ENCODE results near the gene FUT8. TPM values are rescaled to one million over a fixed set of nuclear protein-coding genes. Genes with fewer than 3 reads are reported as not detected.
A peak's percentile ranks its signal among the peaks of the same experiment; 100 is the strongest.

FUT8 gene
- total RNA-seq, 1 donor from 2014 or later: 131 TPM

DNA sequence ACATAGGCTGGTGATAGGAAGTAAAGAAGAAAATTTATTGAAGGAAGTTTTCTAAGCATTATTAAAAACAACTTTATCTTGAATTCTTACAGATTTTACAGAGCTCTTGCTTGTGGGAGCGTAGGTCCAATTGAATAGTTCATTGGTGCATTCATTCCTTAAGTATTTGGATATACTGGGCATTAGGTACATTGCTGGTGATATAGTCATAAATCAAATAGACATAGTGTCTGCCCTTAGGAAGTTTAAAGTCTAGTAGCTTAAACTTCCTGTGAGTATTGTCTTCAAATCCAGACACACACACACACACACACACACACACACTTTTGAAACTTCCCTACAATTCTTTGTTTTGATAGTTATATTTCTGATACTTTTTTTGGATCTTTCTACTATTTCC lies 226.7 kb downstream of the FUT8 start:
- no peak overlapping the region for H3K9ac ChIP-seq
- no peaks in the 10 kb centered on the region for H3K4me1 ChIP-seq
- no peaks in the 10 kb centered on the region for H3K27me3 Mint-ChIP-seq (ENCODE audit: insufficient read depth, low read depth)
- no peaks in the 10 kb centered on the region for H3F3A ChIP-seq (ENCODE audit: low read depth)
- no peak overlapping the region for H3K4me3 ChIP-seq
- H2AFZ ChIP-seq (replicated peaks): no peak overlapping the region
- H3K27ac ChIP-seq: no peak overlapping the region
- peaks cover 10% of the 10 kb centered on the region for H3K36me3 Mint-ChIP-seq
- peaks cover 10% of the 10 kb centered on the region for H3K9me3 ChIP-seq (ENCODE audit: low read depth)
- no peaks in the 10 kb centered on the region for H3K4me1 Mint-ChIP-seq
- DNase-seq (ENCODE audit: low spot score): no peak
- H3K79me2 ChIP-seq (ENCODE audit: low read depth): peaks cover 16% of the 10 kb centered on the region
- H3K9me3 Mint-ChIP-seq: peaks cover 21% of the 10 kb centered on the region
- H3K36me3 ChIP-seq: no peaks in the 10 kb centered on the region
- no peaks in the 10 kb centered on the region for H3K27me3 ChIP-seq
- no peak overlapping the region for H3K4me3 Mint-ChIP-seq
- TF ChIP-seq EZH2 (IDR thresholded peaks at IDR 0.05): no peak
- TF ChIP-seq, protein P1, sequence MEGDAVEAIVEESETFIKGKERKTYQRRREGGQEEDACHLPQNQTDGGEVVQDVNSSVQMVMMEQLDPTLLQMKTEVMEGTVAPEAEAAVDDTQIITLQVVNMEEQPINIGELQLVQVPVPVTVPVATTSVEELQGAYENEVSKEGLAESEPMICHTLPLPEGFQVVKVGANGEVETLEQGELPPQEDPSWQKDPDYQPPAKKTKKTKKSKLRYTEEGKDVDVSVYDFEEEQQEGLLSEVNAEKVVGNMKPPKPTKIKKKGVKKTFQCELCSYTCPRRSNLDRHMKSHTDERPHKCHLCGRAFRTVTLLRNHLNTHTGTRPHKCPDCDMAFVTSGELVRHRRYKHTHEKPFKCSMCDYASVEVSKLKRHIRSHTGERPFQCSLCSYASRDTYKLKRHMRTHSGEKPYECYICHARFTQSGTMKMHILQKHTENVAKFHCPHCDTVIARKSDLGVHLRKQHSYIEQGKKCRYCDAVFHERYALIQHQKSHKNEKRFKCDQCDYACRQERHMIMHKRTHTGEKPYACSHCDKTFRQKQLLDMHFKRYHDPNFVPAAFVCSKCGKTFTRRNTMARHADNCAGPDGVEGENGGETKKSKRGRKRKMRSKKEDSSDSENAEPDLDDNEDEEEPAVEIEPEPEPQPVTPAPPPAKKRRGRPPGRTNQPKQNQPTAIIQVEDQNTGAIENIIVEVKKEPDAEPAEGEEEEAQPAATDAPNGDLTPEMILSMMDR (IDR thresholded peaks at IDR 0.05): no peak
- no peak for TF ChIP-seq EZH2phosphoT487 (IDR thresholded peaks at IDR 0.05)
- H4K20me1 ChIP-seq (ENCODE audit: low read depth): no peaks in the 10 kb centered on the region
- no peak overlapping the region for H3K4me2 ChIP-seq
- H3K27ac Mint-ChIP-seq: no peak overlapping the region

DNA sequence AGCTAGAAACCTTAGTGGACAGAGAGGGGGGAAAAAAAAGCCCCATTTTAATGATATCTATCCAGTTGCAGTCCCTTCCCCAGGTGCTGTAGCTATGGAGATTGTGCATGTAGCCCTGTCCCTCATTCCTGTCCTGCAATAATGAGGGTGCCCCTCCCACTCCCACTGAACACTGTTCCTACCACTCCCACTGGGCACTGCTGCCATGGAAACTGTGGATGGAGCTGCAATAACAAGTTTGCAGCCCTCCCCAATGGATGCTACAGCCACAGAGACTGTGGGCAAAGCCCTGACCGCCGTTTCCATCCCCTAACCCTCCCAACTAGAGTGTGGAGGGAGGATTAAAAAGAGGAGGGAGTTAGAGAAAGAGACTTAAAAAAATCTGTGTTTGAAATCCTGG lies 238.3 kb downstream of the FUT8 start:
- Histone ChIP-seq H3K9me3 (ENCODE audit: low read depth) (peaks cover under 1% of the 10 kb centered on the region), H3K4me2 (no peak overlapping the region), H3K79me2 (ENCODE audit: low read depth) (no peaks in the 10 kb centered on the region), H3K4me3 (no peak overlapping the region), H4K20me1 (ENCODE audit: low read depth) (no peaks in the 10 kb centered on the region), H3F3A (ENCODE audit: low read depth) (no peaks in the 10 kb centered on the region), H3K9ac (no peak overlapping the region), H3K27me3 (no peaks in the 10 kb centered on the region), H3K4me1 (no peaks in the 10 kb centered on the region), H3K27ac (no peak overlapping the region), H2AFZ (replicated peaks) (no peak overlapping the region), H3K36me3 (no peaks in the 10 kb centered on the region)
- Mint-ChIP-seq H3K27ac (no peak overlapping the region), H3K4me1 (peaks cover 8% of the 10 kb centered on the region), H3K27me3 (ENCODE audit: insufficient read depth, low read depth) (no peaks in the 10 kb centered on the region), H3K36me3 (peaks cover 6% of the 10 kb centered on the region), H3K4me3 (no peak overlapping the region), H3K9me3 (peaks cover 7% of the 10 kb centered on the region)
- TF ChIP-seq, protein P1 (IDR thresholded peaks at IDR 0.05): no peak
- TF ChIP-seq EZH2phosphoT487 (IDR thresholded peaks at IDR 0.05): no peak
- no peak for TF ChIP-seq EZH2 (IDR thresholded peaks at IDR 0.05)
- DNase-seq (ENCODE audit: low spot score): peak; percentile 10

DNA sequence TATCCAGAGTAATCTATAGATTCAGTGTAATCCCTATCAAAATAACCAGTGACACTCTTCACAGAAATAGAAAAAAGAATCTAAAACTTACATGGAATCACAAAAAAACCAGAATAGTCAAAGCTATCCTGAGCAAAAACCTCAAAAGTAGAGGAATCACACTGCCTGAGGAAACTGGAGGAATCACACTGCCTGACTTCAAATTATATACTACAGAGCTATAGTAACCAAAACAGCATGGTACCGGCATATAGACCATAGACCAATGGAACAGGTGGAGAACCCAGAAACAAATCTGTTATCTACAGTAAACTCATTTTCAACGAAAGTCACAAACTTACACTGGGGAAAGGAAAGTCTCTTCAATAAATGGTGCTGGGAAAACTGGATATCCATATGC lies 244.0 kb downstream of the FUT8 start:
- Mint-ChIP-seq H3K36me3 (peaks cover 6% of the 10 kb centered on the region), H3K27me3 (ENCODE audit: insufficient read depth, low read depth) (no peaks in the 10 kb centered on the region), H3K9me3 (peaks cover 16% of the 10 kb centered on the region), H3K4me1 (no peaks in the 10 kb centered on the region), H3K4me3 (no peak overlapping the region), H3K27ac (no peak overlapping the region)
- TF ChIP-seq EZH2phosphoT487 (IDR thresholded peaks at IDR 0.05) (no peak), EZH2 (IDR thresholded peaks at IDR 0.05) (no peak)
- TF ChIP-seq, protein P1 (IDR thresholded peaks at IDR 0.05): no peak
- Histone ChIP-seq H4K20me1 (ENCODE audit: low read depth) (no peaks in the 10 kb centered on the region), H3K4me3 (no peak overlapping the region), H3K9me3 (ENCODE audit: low read depth) (peaks cover 8% of the 10 kb centered on the region), H3K4me1 (peaks cover 10% of the 10 kb centered on the region), H3F3A (ENCODE audit: low read depth) (no peaks in the 10 kb centered on the region), H3K27ac (no peak overlapping the region), H2AFZ (replicated peaks) (no peak overlapping the region), H3K79me2 (ENCODE audit: low read depth) (no peaks in the 10 kb centered on the region), H3K27me3 (no peaks in the 10 kb centered on the region), H3K36me3 (no peaks in the 10 kb centered on the region), H3K4me2 (no peak overlapping the region), H3K9ac (no peak overlapping the region)
- DNase-seq (ENCODE audit: low spot score): no peak

All from neural progenitor cell (in vitro differentiated cells).